IMR-90 (cell line): ENCODE data around the gene ELL2. TPM values are rescaled to one million over a fixed set of nuclear protein-coding genes. Genes with fewer than 3 reads are reported as not detected.

ENCODE experiments used
- ATAC-seq: fragments of 200-7000 bp; cut with Tn5 transposase; 2 replicates; pipeline ENCODE4 v1.9.1; 2020; ENCODE audit warnings: low read depth, mild to moderate bottlenecking, moderate library complexity
- BruUV-seq: library from RNA; stranded (reverse); fragments of 400-500 nt; replicated peaks from 2 replicates; lab custom pipeline; 2021; lab: Mats Ljungman, UMichigan
- CTCF ChIA-PET: fragments of 300-600 bp; formaldehyde crosslinking; extraction: SDS; loops from one replicate; lab custom pipeline; 2021; ENCODE audit warnings: antibody characterized with exemption; lab: Yijun Ruan, JAX
- POLR2A ChIA-PET: fragments of 300-600 bp; sonication (Branson Sonifier 250); formaldehyde crosslinking; loops from one replicate; lab custom pipeline; 2022; ENCODE audit warnings: antibody characterized with exemption; ENCODE audit not compliant: unreplicated experiment; lab: Charles Lee
- DNase-seq: peaks from one replicate; pipeline ENCODE4 v3.0.0; 2013
- H2AFZ ChIP-seq: replicated peaks from 2 replicates; pipeline ENCODE3; 2013; ENCODE audit warnings: low read length, mild to moderate bottlenecking; ENCODE audit not compliant: poor library complexity
- H2AK5ac ChIP-seq: 2 replicates; pipeline ENCODE4 v1.6.1; 2013; ENCODE audit warnings: low read depth, low read length, inconsistent platforms
- H2AK9ac ChIP-seq: replicated peaks from 2 replicates; pipeline ENCODE3; 2013; ENCODE audit warnings: mild to moderate bottlenecking, low read depth, low read length, moderate library complexity; ENCODE audit not compliant: poor library complexity
- H2BK120ac ChIP-seq: 2 replicates; pipeline ENCODE4 v1.6.1; 2013; ENCODE audit warnings: low read depth, low read length, inconsistent platforms
- H2BK15ac ChIP-seq: 3 replicates; pipeline ENCODE4 v1.6.1; 2013; ENCODE audit warnings: low read depth, low read length, inconsistent platforms
- H2BK20ac ChIP-seq: 2 replicates; pipeline ENCODE4 v1.6.1; 2013; ENCODE audit warnings: low read depth, mild to moderate bottlenecking, inconsistent platforms, low read length, moderate library complexity
- H2BK5ac ChIP-seq: 2 replicates; pipeline ENCODE4 v1.6.1; 2013; ENCODE audit warnings: mild to moderate bottlenecking, low read depth, low read length, inconsistent platforms; ENCODE audit not compliant: poor library complexity, severe bottlenecking
- H3K14ac ChIP-seq: replicated peaks from 2 replicates; pipeline ENCODE4 v1.6.1; 2013; ENCODE audit warnings: low read depth, low read length, inconsistent platforms
- H3K18ac ChIP-seq: 2 replicates; pipeline ENCODE4 v1.6.1; 2013; ENCODE audit warnings: low read depth, low read length, control low read depth
- H3K23ac ChIP-seq: 2 replicates; pipeline ENCODE4 v1.6.1; 2013; ENCODE audit warnings: low read depth, low read length, inconsistent platforms
- H3K27ac ChIP-seq: 2 replicates; pipeline ENCODE4 v1.5.1; 2013; ENCODE audit warnings: mild to moderate bottlenecking, control low read depth, low read length; ENCODE audit not compliant: insufficient read depth
- H3K27me3 ChIP-seq: 2 replicates; pipeline ENCODE4 v1.6.1; 2013; ENCODE audit warnings: low read length; ENCODE audit not compliant: control insufficient read depth, insufficient read depth
- H3K36me3 ChIP-seq: 2 replicates; pipeline ENCODE4 v1.6.1; 2013; ENCODE audit warnings: low read length, mixed read lengths; ENCODE audit not compliant: control insufficient read depth, insufficient read depth
- H3K4ac ChIP-seq: 2 replicates; pipeline ENCODE4 v1.6.1; 2013; ENCODE audit warnings: low read depth, low read length, inconsistent platforms
- H3K4me1 ChIP-seq: 2 replicates; pipeline ENCODE4 v1.6.1; 2013; ENCODE audit warnings: low read length, mixed read lengths; ENCODE audit not compliant: control insufficient read depth, insufficient read depth
- H3K4me2 ChIP-seq: 2 replicates; pipeline ENCODE4 v1.6.1; 2013; ENCODE audit warnings: low read depth, mild to moderate bottlenecking, control low read depth, low read length, moderate library complexity
- H3K4me3 ChIP-seq: 2 replicates; pipeline ENCODE4 v1.5.1; 2013; ENCODE audit warnings: low read depth, mild to moderate bottlenecking, control low read depth, low read length, moderate library complexity; ENCODE audit not compliant: insufficient read depth
- H3K56ac ChIP-seq: 2 replicates; pipeline ENCODE4 v1.6.1; 2013; ENCODE audit warnings: low read length, inconsistent platforms; ENCODE audit not compliant: insufficient read depth; ENCODE audit errors: extremely low read depth
- H3K79me1 ChIP-seq, 2 experiments: 2 replicates each; pipeline ENCODE4 v1.6.1; 2013; ENCODE audit warnings: low read length in 2 of 2, inconsistent platforms in 1 of 2, low read depth in 1 of 2
- H3K9ac ChIP-seq: 2 replicates; pipeline ENCODE4 v1.6.1; 2013; ENCODE audit warnings: low read depth, low read length, control low read depth
- H3K9me1 ChIP-seq: 2 replicates; pipeline ENCODE4 v1.6.1; 2013; ENCODE audit warnings: low read length, inconsistent platforms; ENCODE audit not compliant: insufficient read depth
- H3K9me3 ChIP-seq: 2 replicates; pipeline ENCODE4 v1.6.1; 2013; ENCODE audit warnings: low read length; ENCODE audit not compliant: control insufficient read depth, insufficient read depth
- H4K20me1 ChIP-seq: 2 replicates; pipeline ENCODE4 v1.6.1; 2013; ENCODE audit warnings: low read length, inconsistent platforms; ENCODE audit not compliant: insufficient read depth
- H4K5ac ChIP-seq: 2 replicates; pipeline ENCODE4 v1.6.1; 2013; ENCODE audit warnings: mild to moderate bottlenecking, low read depth, low read length, control low read depth
- H4K8ac ChIP-seq, 2 experiments: 2 replicates each; pipeline ENCODE4 v1.6.1; 2013; ENCODE audit warnings: low read depth in 2 of 2, low read length in 2 of 2, control low read depth in 1 of 2, inconsistent platforms in 1 of 2
- H4K91ac ChIP-seq: 2 replicates; pipeline ENCODE4 v1.6.1; 2013; ENCODE audit warnings: low read depth, low read length, inconsistent platforms; ENCODE audit not compliant: insufficient read depth
- BHLHE40 ChIP-seq: fragments of 150-350 bp; IDR thresholded peaks from 2 replicates; pipeline ENCODE4 v1.6.1; 2016; ENCODE audit warnings: mild to moderate bottlenecking, low read depth, low read length
- CEBPB ChIP-seq: IDR thresholded peaks from 2 replicates; pipeline ENCODE4 v1.6.1; 2012; ENCODE audit warnings: low read depth, low read length, improper control_type of control experiment
- CHD1 ChIP-seq: IDR thresholded peaks from 2 replicates; pipeline ENCODE4 v1.6.1; 2012; ENCODE audit warnings: low read depth, low read length, improper control_type of control experiment
- ELK1 ChIP-seq: fragments of 150-350 bp; IDR thresholded peaks from 2 replicates; pipeline ENCODE4 v1.6.1; 2016; ENCODE audit warnings: low read depth, mild to moderate bottlenecking, low read length, moderate library complexity, borderline replicate concordance
- FOS ChIP-seq: fragments of 150-350 bp; IDR thresholded peaks from 2 replicates; pipeline ENCODE4 v1.6.1; 2016; ENCODE audit warnings: low read depth, low read length
- MAFK ChIP-seq: IDR thresholded peaks from 2 replicates; pipeline ENCODE4 v1.6.1; 2012; ENCODE audit warnings: low read depth, low read length, improper control_type of control experiment
- MAZ ChIP-seq: IDR thresholded peaks from 2 replicates; pipeline ENCODE4 v1.6.1; 2012; ENCODE audit warnings: low read depth, mild to moderate bottlenecking, low read length, improper control_type of control experiment, moderate library complexity, borderline replicate concordance
- MXI1 ChIP-seq: IDR thresholded peaks from 2 replicates; pipeline ENCODE4 v1.6.1; 2012; ENCODE audit warnings: low read depth, mild to moderate bottlenecking, low read length, moderate library complexity, borderline replicate concordance
- POLR2A ChIP-seq: IDR thresholded peaks from 2 replicates; pipeline ENCODE4 v1.6.1; 2012; ENCODE audit warnings: mild to moderate bottlenecking, low read depth, low read length
- RAD21 ChIP-seq: IDR thresholded peaks from 2 replicates; pipeline ENCODE4 v1.6.1; 2012; ENCODE audit warnings: low read length, improper control_type of control experiment
- RCOR1 ChIP-seq: IDR thresholded peaks from 2 replicates; pipeline ENCODE4 v1.6.1; 2012; ENCODE audit warnings: mild to moderate bottlenecking, low read length, improper control_type of control experiment; ENCODE audit not compliant: insufficient replicate concordance
- RFX5 ChIP-seq: IDR thresholded peaks from 2 replicates; pipeline ENCODE4 v1.8.0; 2012; ENCODE audit warnings: low read depth, mild to moderate bottlenecking, low read length, moderate library complexity
- SMC3 ChIP-seq: fragments of 150-350 bp; IDR thresholded peaks from 2 replicates; pipeline ENCODE4 v1.6.1; 2016; ENCODE audit warnings: low read depth, mild to moderate bottlenecking, antibody characterized with exemption, low read length, moderate library complexity
- USF2 ChIP-seq: fragments of 150-350 bp; IDR thresholded peaks from 2 replicates; pipeline ENCODE4 v1.6.1; 2017; ENCODE audit warnings: mild to moderate bottlenecking, antibody characterized with exemption, low read length, low read depth
- WGBS, 2 experiments: methylation state at CpG; one replicate each; pipeline versions ENCODE4 v1.1.5 to v1.1.7; 2013; ENCODE audit warnings: missing lambda C conversion rate in 2 of 2; ENCODE audit not compliant: insufficient read length in 1 of 2; ENCODE audit errors: extremely low coverage in 2 of 2; 5-methylcytosine and 5-hydroxymethylcytosine counted together
- dilution Hi-C: fragments of 300-500 bp; cut with HindIII; formaldehyde crosslinking; loops from one replicate; pipeline ENCODE4 v1.14.3; 2018; ENCODE audit warnings: low sequenced_read_pairs; ENCODE audit not compliant: unreplicated experiment
- in situ Hi-C: fragments of 300-500 bp; cut with MboI; formaldehyde crosslinking; loops from 3 replicates; pipeline ENCODE4 v1.14.3; 2019; ENCODE audit warnings: low sequenced_read_pairs, inconsistent platforms, mixed read lengths
- intact Hi-C: fragments of 100-400 bp; cut with micrococcal nuclease; formaldehyde crosslinking; loops from 2 replicates; pipeline ENCODE4 v1.10.0; 2022
- polyA plus RNA-seq, 3 experiments: library from polyadenylated mRNA; depleted of rRNA; stranded (reverse); fragments of >200 nt; gene quantifications; 2 replicates each; pipeline ENCODE4 v1.2.3, GENCODE V29; 2012; ENCODE audit warnings: low replicate concordance in 1 of 3
- total RNA-seq: library from RNA; depleted of rRNA; stranded (reverse); fragments of >200 nt; gene quantifications from 2 replicates; pipeline ENCODE4 v1.2.3, GENCODE V29; 2012
- TF ChIP-seq, protein P1 (sequence below): conservative IDR thresholded peaks from 2 replicates; pipeline ENCODE4 v1.5.1; 2012; ENCODE audit warnings: mild to moderate bottlenecking, low read depth, low read length, improper control_type of control experiment

Gene ELL2
- total and polyA plus RNA-seq, 2 of the 4 experiments (the other 2 are of a cell fraction) = 61.4 to 92.5 TPM

DNA sequence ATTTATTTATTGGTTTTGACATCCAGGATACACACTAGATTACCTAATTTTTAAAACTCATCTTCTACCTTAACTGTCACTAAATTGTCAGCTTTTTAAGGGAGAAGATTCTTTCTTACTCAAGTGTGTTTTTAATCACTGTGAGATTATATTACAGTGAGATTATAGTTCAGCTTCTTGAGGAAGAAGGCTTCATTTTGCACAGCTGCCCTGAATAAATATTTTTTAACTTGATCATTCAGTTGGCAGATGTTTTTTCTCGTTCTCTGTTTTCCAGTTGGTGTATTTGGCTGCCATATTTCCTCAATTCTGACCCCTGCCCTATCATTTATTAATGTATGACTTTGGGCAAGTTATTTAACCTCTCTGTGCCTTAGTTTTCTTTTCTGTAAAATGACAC, 15.0 kb upstream of the ELL2 start:
- intact Hi-C loops = no loop called here
- H2AK9ac ChIP-seq = no peak overlapping the region
- no peak overlapping the region for H2BK120ac ChIP-seq
- in situ Hi-C loops = no loop called here
- no peak overlapping the region for H3K4ac ChIP-seq
- H4K20me1 ChIP-seq = no peaks in the 10 kb centered on the region
- no peaks in the 10 kb centered on the region for H3K9me3 ChIP-seq
- H3K36me3 ChIP-seq = no peaks in the 10 kb centered on the region
- no peak overlapping the region for H2AFZ ChIP-seq
- H3K23ac ChIP-seq = no peak overlapping the region
- no peak overlapping the region for H3K14ac ChIP-seq
- H3K4me1 ChIP-seq = peaks cover 10% of the 10 kb centered on the region
- DNase-seq (no peak), ATAC-seq (no peak)
- H3K18ac ChIP-seq = no peak overlapping the region
- no peak overlapping the region for H3K56ac ChIP-seq
- no peak overlapping the region for H3K4me2 ChIP-seq
- POLR2A ChIA-PET = no interaction called here
- no peak overlapping the region for H3K9ac ChIP-seq
- no peak overlapping the region; the same call in 1 of the 2 replicates for H4K5ac ChIP-seq
- no peak for TF ChIP-seq CEBPB
- TF ChIP-seq SMC3 = no peak
- no peak for TF ChIP-seq RCOR1
- no peak for TF ChIP-seq CHD1
- TF ChIP-seq USF2 = no peak
- no peak for TF ChIP-seq POLR2A
- no peak for TF ChIP-seq FOS
- TF ChIP-seq BHLHE40 = no peak
- TF ChIP-seq MAZ = no peak
- no peak for TF ChIP-seq ELK1
- no peak for TF ChIP-seq MAFK
- TF ChIP-seq RFX5 = no peak
- no peak for TF ChIP-seq RAD21
- no peak for TF ChIP-seq MXI1
- TF ChIP-seq, protein P1, sequence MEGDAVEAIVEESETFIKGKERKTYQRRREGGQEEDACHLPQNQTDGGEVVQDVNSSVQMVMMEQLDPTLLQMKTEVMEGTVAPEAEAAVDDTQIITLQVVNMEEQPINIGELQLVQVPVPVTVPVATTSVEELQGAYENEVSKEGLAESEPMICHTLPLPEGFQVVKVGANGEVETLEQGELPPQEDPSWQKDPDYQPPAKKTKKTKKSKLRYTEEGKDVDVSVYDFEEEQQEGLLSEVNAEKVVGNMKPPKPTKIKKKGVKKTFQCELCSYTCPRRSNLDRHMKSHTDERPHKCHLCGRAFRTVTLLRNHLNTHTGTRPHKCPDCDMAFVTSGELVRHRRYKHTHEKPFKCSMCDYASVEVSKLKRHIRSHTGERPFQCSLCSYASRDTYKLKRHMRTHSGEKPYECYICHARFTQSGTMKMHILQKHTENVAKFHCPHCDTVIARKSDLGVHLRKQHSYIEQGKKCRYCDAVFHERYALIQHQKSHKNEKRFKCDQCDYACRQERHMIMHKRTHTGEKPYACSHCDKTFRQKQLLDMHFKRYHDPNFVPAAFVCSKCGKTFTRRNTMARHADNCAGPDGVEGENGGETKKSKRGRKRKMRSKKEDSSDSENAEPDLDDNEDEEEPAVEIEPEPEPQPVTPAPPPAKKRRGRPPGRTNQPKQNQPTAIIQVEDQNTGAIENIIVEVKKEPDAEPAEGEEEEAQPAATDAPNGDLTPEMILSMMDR = no peak
- no peak overlapping the region for H3K4me3 ChIP-seq
- H3K27me3 ChIP-seq = no peaks in the 10 kb centered on the region
- H2BK15ac ChIP-seq = no peak overlapping the region
- BruUV-seq = no TSS peak
- H3K27ac ChIP-seq = no peak overlapping the region
- H4K8ac ChIP-seq = no peak overlapping the region
- dilution Hi-C loops = no loop called here
- CTCF ChIA-PET = no interaction called here
- no peak overlapping the region for H2BK5ac ChIP-seq
- no peak overlapping the region for H4K91ac ChIP-seq
- peaks cover 8 to 9% of the 10 kb centered on the region in 2 experiments; a peak in 3 of 4 replicates for H3K79me1 ChIP-seq
- H2AK5ac ChIP-seq = no peak overlapping the region
- no CpG with 5 or more reads among the region's 1 CpG for WGBS, 2 experiments
- no peak overlapping the region for H2BK20ac ChIP-seq
- peaks cover 6% of the 10 kb centered on the region; the same call in 1 of the 2 replicates for H3K9me1 ChIP-seq
